GM12878 (cell line): ENCODE results near the gene RANBP1. TPM values are rescaled to one million over a fixed set of nuclear protein-coding genes. Genes with fewer than 3 reads are reported as not detected.

Source experiments
- ATAC-seq: fragments of 200-7000 bp; cut with Tn5 transposase; 3 replicates; pipeline ENCODE4 v1.9.1; 2020; ENCODE audit warnings: mild to moderate bottlenecking, moderate library complexity
- BruUV-seq: library from RNA; stranded (reverse); fragments of 400-500 nt; replicated peaks from 2 replicates; lab custom pipeline; 2021; lab: Mats Ljungman, UMichigan
- CTCF ChIA-PET: fragments of 300-600 bp; sonication (Branson Sonifier 250); formaldehyde crosslinking; extraction: SDS; loops from one replicate; lab custom pipeline; 2021; ENCODE audit warnings: inconsistent platforms; lab: Yijun Ruan, JAX
- POLR2A ChIA-PET: fragments of 350-600 bp; formaldehyde crosslinking; extraction: SDS; loops from one replicate; lab custom pipeline; 2021; ENCODE audit warnings: inconsistent platforms; lab: Charles Lee
- RAD21 ChIA-PET: fragments of 300-600 bp; sonication (Branson Sonifier 250); formaldehyde crosslinking; loops from one replicate; lab custom pipeline; 2023; ENCODE audit warnings: antibody characterized with exemption; ENCODE audit not compliant: unreplicated experiment; lab: Charles Lee
- SMC1A ChIA-PET: fragments of 300-600 bp; sonication (Branson Sonifier 250); formaldehyde crosslinking; loops from one replicate; lab custom pipeline; 2023; ENCODE audit not compliant: unreplicated experiment, uncharacterized antibody; lab: Charles Lee
- DNase-seq: peaks from one replicate; pipeline ENCODE4 v3.0.0-alpha.2; 2011; ENCODE audit warnings: low read depth, low spot score
- FAIRE-seq: peaks from 3 replicates; lab custom pipeline; 2011; peaks lifted over from hg19 to GRCh38; lab: Jason Lieb, UNC
- H2AFZ ChIP-seq: 2 replicates; pipeline ENCODE4 v1.6.0; 2011; ENCODE audit warnings: low read depth, low read length, control low read depth; ENCODE audit not compliant: control insufficient read depth
- H3K27ac ChIP-seq: 2 replicates; pipeline ENCODE4 v1.5.1; 2011; ENCODE audit warnings: control low read depth; ENCODE audit not compliant: control insufficient read depth, insufficient read depth
- H3K27me3 ChIP-seq, 2 experiments: replicated peaks in 1 of 2; 2 replicates each; pipeline versions ENCODE4 v1.6.0 to v1.6.1; 2011; ENCODE audit warnings: low read length in 1 of 2; ENCODE audit not compliant: control insufficient read depth in 2 of 2, insufficient read depth in 2 of 2
- H3K36me3 ChIP-seq, 2 experiments: 2 replicates each; pipeline ENCODE4 v1.5.1; 2011; ENCODE audit warnings: low read length in 1 of 2; ENCODE audit not compliant: control insufficient read depth in 2 of 2, insufficient read depth in 2 of 2
- H3K4me1 ChIP-seq: 2 replicates; pipeline ENCODE4 v1.6.1; 2011; ENCODE audit warnings: mild to moderate bottlenecking, low read length, moderate library complexity, mixed read lengths; ENCODE audit not compliant: control insufficient read depth, insufficient read depth
- H3K4me2 ChIP-seq: 2 replicates; pipeline ENCODE4 v1.6.0; 2011; ENCODE audit warnings: control low read depth; ENCODE audit not compliant: control insufficient read depth, insufficient read depth
- H3K4me3 ChIP-seq: fragments of 200-600 bp; sonication (generic); 2 replicates; pipeline ENCODE4 v1.5.1; 2016
- H3K79me2 ChIP-seq: 2 replicates; pipeline ENCODE4 v1.6.0; 2011; ENCODE audit warnings: low read length; ENCODE audit not compliant: control insufficient read depth, insufficient read depth
- H3K9ac ChIP-seq: 2 replicates; pipeline ENCODE4 v1.8.0; 2011; ENCODE audit warnings: low read length, control low read depth, mixed read lengths; ENCODE audit not compliant: control insufficient read depth, insufficient read depth
- H3K9me3 ChIP-seq: replicated peaks from 3 replicates; pipeline ENCODE4 v1.5.1; 2011; ENCODE audit warnings: mild to moderate bottlenecking, low read length; ENCODE audit not compliant: control insufficient read depth, insufficient read depth
- H4K20me1 ChIP-seq: 2 replicates; pipeline ENCODE4 v1.6.0; 2011; ENCODE audit not compliant: control insufficient read depth, insufficient read depth
- IKZF1 ChIP-seq: fragments of 450-650 bp; conservative IDR thresholded peaks from 2 replicates; pipeline ENCODE4 v1.6.1; 2017; ENCODE audit warnings: antibody characterized with exemption, mild to moderate bottlenecking
- NFYB ChIP-seq: IDR thresholded peaks from 2 replicates; pipeline ENCODE4 v1.6.1; 2011; ENCODE audit warnings: low read depth, mild to moderate bottlenecking, low read length, improper control_type of control experiment, moderate library complexity; ENCODE audit not compliant: insufficient read depth
- PAX5 ChIP-seq: IDR thresholded peaks from 2 replicates; pipeline ENCODE4 v1.6.1; 2011; ENCODE audit warnings: low read depth, low read length, borderline replicate concordance
- RFX5 ChIP-seq: IDR thresholded peaks from 2 replicates; pipeline ENCODE4 v1.6.1; 2011; ENCODE audit warnings: low read depth, low read length, improper control_type of control experiment
- SMC3 ChIP-seq: IDR thresholded peaks from 2 replicates; pipeline ENCODE4 v1.6.1; 2011; ENCODE audit warnings: low read length, improper control_type of control experiment, borderline replicate concordance
- ZBED1 ChIP-seq: IDR thresholded peaks from 2 replicates; pipeline ENCODE4 v1.6.1; 2016; ENCODE audit warnings: borderline replicate concordance
- WGBS: methylation state at CpG from one replicate; pipeline ENCODE4 v1.1.6; 2016; ENCODE audit warnings: low lambda C conversion rate; ENCODE audit not compliant: insufficient replicate concordance, insufficient coverage; ENCODE audit errors: missing lambda C conversion rate; 5-methylcytosine and 5-hydroxymethylcytosine counted together
- in situ Hi-C: fragments of 300-500 bp; cut with MboI; formaldehyde crosslinking; loops from 9 replicates; pipeline ENCODE4 v1.14.3; 2018; ENCODE audit warnings: mixed read lengths
- intact Hi-C: fragments of 100-400 bp; cut with micrococcal nuclease; formaldehyde crosslinking; loops from one replicate; pipeline ENCODE4 v1.14.2; 2022; ENCODE audit not compliant: unreplicated experiment
- polyA plus RNA-seq, 11 experiments: library from polyadenylated mRNA; depleted of rRNA in 4 of 11; unstranded in 6 of 11; stranded (reverse) in 5 of 11; fragments of >200 nt; fragmentation: Nextera tagmentation in 4 of 11; fragmentation: Illumina TruSeq in 1 of 11; extraction: Ambion mirVana in 4 of 11; extraction: Trizol in 1 of 11; gene quantifications; 1 replicate in 1 of 11; 2 replicates in 10 of 11; pipeline versions ENCODE4 v1.2.1 to v1.2.3, GENCODE V29; 2011 to 2016; ENCODE audit warnings: inconsistent platforms in 2 of 11, missing spikeins in 2 of 11, low read depth in 1 of 11
- total RNA-seq, 4 experiments: library from RNA; depleted of rRNA in 3 of 4; stranded (reverse); fragments of >200 nt in 3 of 4; fragmentation: Illumina TruSeq in 1 of 4; extraction: Trizol in 1 of 4; gene quantifications; 2 replicates each; pipeline versions ENCODE4 v1.2.1 to v1.2.3, GENCODE V29; 2013 to 2021
- TF ChIP-seq, protein P1 (sequence below): fragments of 450-650 bp; IDR thresholded peaks from 2 replicates; pipeline ENCODE4 v1.6.1; 2017; ENCODE audit warnings: mild to moderate bottlenecking, low read depth, inconsistent platforms; ENCODE audit not compliant: poor library complexity, severe bottlenecking
- TF ChIP-seq, protein P2 (sequence below): fragments of 150-350 bp; IDR thresholded peaks from 2 replicates; pipeline ENCODE4 v1.6.1; 2016; ENCODE audit warnings: low read depth, low read length
- TF ChIP-seq, protein P3 (sequence below): IDR thresholded peaks from 2 replicates; pipeline ENCODE4 v1.6.1; 2011; ENCODE audit warnings: low read depth, mild to moderate bottlenecking, low read length, moderate library complexity, borderline replicate concordance; ENCODE audit errors: extremely low read depth

The RANBP1 gene
- total and polyA plus RNA-seq, 10 of the 15 experiments (the other 5 are each of a cell fraction or from before 2014, with no cell fraction given), result 55.3 to 808 (median 394) TPM

DNA sequence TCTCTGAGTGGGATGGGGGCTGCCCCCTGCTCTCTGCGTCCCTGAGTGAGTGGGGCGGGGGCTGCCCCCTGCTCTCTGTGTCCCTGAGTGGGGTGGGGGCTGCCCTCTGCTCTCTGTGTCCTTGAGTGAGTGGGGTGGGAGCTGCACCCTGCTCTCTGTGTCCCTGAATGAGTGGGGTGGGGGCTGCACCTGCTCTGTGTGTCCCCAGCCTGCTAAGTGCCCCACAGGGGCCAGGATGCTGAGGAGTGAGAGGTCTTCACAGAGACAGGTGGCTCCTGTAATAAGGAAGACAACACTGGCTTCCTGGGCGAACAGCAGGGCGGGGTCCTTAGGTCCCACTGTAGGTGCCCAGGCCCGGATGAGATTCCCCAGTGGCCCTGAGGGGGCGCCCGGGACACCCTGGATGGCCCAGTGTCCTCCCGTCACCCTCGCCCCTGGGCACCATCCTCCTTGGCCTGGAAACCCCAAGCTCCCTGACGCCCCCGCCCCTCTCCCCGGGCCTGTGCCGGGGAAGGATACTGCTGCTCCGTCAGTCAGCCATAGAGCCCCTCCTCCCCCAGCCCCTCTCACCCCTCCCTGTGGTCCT is 38.8 kb downstream of the RANBP1 start:
- CTCF ChIA-PET, result interaction anchor here (1.4 kb wide), 1 partner anchor 140 kb away, joined by 3 read pairs; no protein-coding TSS in a partner anchor
- no peaks in the 10 kb centered on the region for H4K20me1 ChIP-seq
- SMC1A ChIA-PET, result no interaction called here
- DNase-seq (no peak), ATAC-seq (peak; percentile 16; the same call in 2 of the 3 replicates), FAIRE-seq (no peak)
- in situ Hi-C loops (loop anchor here (10.0 kb wide), 2 partner anchors 110 to 140 kb away; partner anchors contain the start of gene RTN4R), intact Hi-C loops (loop anchor here (5.0 kb wide), 4 partner anchors 83 to 343 kb away; partner anchors contain the start of genes KLHL22 and RTN4R)
- 21% methylated on average over 9 of the region's 14 CpGs for WGBS
- no peaks in the 10 kb centered on the region for H3K36me3 ChIP-seq
- TF ChIP-seq ZBED1 (no peak), IKZF1 (no peak), RFX5 (no peak), NFYB (no peak), SMC3 (no peak), PAX5 (no peak)
- TF ChIP-seq, protein P1, sequence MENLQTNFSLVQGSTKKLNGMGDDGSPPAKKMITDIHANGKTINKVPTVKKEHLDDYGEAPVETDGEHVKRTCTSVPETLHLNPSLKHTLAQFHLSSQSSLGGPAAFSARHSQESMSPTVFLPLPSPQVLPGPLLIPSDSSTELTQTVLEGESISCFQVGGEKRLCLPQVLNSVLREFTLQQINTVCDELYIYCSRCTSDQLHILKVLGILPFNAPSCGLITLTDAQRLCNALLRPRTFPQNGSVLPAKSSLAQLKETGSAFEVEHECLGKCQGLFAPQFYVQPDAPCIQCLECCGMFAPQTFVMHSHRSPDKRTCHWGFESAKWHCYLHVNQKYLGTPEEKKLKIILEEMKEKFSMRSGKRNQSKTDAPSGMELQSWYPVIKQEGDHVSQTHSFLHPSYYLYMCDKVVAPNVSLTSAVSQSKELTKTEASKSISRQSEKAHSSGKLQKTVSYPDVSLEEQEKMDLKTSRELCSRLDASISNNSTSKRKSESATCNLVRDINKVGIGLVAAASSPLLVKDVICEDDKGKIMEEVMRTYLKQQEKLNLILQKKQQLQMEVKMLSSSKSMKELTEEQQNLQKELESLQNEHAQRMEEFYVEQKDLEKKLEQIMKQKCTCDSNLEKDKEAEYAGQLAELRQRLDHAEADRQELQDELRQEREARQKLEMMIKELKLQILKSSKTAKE, result no peak
- TF ChIP-seq, protein P2, sequence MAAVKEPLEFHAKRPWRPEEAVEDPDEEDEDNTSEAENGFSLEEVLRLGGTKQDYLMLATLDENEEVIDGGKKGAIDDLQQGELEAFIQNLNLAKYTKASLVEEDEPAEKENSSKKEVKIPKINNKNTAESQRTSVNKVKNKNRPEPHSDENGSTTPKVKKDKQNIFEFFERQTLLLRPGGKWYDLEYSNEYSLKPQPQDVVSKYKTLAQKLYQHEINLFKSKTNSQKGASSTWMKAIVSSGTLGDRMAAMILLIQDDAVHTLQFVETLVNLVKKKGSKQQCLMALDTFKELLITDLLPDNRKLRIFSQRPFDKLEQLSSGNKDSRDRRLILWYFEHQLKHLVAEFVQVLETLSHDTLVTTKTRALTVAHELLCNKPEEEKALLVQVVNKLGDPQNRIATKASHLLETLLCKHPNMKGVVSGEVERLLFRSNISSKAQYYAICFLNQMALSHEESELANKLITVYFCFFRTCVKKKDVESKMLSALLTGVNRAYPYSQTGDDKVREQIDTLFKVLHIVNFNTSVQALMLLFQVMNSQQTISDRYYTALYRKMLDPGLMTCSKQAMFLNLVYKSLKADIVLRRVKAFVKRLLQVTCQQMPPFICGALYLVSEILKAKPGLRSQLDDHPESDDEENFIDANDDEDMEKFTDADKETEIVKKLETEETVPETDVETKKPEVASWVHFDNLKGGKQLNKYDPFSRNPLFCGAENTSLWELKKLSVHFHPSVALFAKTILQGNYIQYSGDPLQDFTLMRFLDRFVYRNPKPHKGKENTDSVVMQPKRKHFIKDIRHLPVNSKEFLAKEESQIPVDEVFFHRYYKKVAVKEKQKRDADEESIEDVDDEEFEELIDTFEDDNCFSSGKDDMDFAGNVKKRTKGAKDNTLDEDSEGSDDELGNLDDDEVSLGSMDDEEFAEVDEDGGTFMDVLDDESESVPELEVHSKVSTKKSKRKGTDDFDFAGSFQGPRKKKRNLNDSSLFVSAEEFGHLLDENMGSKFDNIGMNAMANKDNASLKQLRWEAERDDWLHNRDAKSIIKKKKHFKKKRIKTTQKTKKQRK, result no peak
- TF ChIP-seq, protein P3, sequence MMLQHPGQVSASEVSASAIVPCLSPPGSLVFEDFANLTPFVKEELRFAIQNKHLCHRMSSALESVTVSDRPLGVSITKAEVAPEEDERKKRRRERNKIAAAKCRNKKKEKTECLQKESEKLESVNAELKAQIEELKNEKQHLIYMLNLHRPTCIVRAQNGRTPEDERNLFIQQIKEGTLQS, result no peak
- H3K27me3 ChIP-seq, result peaks cover 1 to 2% of the 10 kb centered on the region in 2 experiments; a peak in 3 of 4 replicates
- POLR2A ChIA-PET, result no interaction called here
- H3K4me2 ChIP-seq, result no peak overlapping the region
- H2AFZ ChIP-seq, result no peak overlapping the region
- no peak overlapping the region for H3K9ac ChIP-seq
- H3K79me2 ChIP-seq, result no peaks in the 10 kb centered on the region
- no peaks in the 10 kb centered on the region for H3K9me3 ChIP-seq
- BruUV-seq, result no TSS peak
- H3K4me3 ChIP-seq, result no peak overlapping the region
- no peak overlapping the region for H3K27ac ChIP-seq
- RAD21 ChIA-PET, result no interaction called here
- no peaks in the 10 kb centered on the region for H3K4me1 ChIP-seq
